Ecto neural progenitor cell (in vitro differentiated cells): ENCODE results near the gene CA9.
"Not testable (repeated sequence)": the region's sequence is repeated elsewhere in the genome, so short reads cannot be mapped to it uniquely, and the experiment has no call there.

Source experiments
- DNase-seq: peaks from one replicate; pipeline ENCODE4 v3.0.0-alpha.2; 2018; ENCODE audit warnings: low spot score

CA9 gene

DNA sequence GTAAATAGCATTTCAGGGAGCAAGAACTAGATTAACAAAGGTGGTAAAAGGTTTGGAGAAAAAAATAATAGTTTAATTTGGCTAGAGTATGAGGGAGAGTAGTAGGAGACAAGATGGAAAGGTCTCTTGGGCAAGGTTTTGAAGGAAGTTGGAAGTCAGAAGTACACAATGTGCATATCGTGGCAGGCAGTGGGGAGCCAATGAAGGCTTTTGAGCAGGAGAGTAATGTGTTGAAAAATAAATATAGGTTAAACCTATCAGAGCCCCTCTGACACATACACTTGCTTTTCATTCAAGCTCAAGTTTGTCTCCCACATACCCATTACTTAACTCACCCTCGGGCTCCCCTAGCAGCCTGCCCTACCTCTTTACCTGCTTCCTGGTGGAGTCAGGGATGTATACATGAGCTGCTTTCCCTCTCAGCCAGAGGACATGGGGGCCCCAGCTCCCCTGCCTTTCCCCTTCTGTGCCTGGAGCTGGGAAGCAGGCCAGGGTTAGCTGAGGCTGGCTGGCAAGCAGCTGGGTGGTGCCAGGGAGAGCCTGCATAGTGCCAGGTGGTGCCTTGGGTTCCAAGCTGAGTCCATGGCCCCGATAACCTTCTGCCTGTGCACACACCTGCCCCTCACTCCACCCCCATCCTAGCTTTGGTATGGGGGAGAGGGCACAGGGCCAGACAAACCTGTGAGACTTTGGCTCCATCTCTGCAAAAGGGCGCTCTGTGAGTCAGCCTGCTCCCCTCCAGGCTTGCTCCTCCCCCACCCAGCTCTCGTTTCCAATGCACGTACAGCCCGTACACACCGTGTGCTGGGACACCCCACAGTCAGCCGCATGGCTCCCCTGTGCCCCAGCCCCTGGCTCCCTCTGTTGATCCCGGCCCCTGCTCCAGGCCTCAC, at the start of gene CA9:
Gene CA9 (plus strand): TSS at position 797 of the 893 bp plus-strand sequence. CDS start 32 bp downstream, at position 829.
- DNase-seq, result no peak

DNA sequence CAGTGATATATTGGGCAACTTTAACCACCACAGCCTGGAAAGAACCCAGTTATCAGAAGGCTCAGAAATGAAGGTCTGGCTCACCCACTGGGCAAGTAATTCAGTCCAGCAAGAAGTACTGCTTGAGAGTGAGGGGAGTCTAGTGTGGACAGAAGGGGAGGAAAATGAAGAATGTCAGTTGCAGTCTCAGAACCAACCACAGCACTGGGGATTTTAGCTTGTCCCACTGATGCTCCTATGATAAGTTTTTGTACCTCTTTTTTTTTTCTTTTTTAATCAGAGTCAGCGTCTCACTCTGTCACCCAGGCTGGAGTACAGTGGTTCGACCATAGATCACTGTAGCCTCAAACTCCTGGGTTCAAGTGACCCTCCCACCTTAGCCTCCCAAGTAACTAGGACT, 46.2 kb upstream of the CA9 start:
- no peak for DNase-seq

DNA sequence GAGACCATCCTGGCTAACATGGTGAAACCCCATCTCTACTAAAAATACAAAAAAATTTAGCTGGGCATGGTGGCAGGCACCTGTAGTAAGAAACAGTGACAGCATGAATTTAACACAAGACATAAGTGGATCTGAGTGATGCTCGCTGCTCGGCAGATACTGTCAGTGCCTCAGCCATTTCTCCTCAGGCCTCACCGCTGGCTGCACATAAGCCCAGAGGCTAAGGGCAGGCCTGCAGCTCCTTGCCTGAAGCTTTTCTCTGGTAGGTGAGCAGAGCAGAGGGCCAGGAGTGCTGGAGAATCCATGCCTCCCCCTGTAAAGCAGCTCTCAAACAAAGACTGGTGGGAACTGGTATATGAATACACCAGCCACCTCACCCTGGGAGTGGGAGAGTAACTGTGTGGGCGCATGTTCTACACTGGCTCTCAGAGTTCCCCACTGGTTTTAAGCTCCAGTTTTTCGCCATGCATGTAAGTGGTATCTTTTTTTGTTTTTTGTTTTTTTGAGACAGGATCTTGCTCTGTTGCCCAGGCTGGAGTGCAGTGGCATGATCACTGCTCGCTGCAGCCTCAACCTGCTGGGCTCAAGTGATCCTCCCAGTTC, 45.2 kb upstream of the CA9 start:
- no peak for DNase-seq

DNA sequence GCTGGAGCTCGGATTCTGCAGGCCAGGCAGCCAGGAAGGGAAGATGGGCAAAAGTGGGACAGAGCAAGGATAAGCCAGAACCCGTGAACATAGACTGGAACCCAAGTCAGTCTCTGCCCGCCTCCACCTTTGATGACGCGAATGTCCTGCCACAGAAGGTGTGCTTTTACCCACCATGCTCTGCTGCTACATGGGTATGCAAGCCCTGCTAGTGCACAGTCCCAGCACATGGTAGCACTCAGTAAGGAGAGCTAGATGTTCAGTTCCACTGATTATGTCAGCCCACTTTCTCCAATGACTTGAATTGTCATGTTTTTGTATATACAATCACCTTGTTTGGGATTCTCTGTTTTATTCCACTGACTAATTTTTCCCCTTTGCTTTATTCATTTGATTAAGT, 44.1 kb upstream of the CA9 start:
- DNase-seq, result no peak

DNA sequence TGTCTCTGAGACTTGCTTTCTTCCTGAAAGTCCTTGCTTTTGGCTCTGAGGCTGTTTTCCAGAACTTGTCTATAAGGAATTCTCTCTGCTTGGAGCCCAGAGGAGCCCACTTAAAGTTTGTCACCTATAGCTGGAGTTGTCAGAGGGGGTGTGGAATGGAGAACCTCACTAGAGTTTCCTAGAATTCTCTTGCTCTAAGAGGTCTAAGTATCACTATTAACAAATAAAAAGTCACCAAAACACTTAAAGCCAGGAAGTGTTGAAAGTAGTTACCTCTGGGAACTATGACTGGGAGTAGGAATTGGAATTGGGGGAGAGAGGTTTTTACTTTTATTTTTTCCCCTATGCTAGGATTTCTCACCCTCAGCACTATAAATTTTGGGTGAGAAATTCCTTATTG, 38.0 kb upstream of the CA9 start:
- no peak for DNase-seq

DNA sequence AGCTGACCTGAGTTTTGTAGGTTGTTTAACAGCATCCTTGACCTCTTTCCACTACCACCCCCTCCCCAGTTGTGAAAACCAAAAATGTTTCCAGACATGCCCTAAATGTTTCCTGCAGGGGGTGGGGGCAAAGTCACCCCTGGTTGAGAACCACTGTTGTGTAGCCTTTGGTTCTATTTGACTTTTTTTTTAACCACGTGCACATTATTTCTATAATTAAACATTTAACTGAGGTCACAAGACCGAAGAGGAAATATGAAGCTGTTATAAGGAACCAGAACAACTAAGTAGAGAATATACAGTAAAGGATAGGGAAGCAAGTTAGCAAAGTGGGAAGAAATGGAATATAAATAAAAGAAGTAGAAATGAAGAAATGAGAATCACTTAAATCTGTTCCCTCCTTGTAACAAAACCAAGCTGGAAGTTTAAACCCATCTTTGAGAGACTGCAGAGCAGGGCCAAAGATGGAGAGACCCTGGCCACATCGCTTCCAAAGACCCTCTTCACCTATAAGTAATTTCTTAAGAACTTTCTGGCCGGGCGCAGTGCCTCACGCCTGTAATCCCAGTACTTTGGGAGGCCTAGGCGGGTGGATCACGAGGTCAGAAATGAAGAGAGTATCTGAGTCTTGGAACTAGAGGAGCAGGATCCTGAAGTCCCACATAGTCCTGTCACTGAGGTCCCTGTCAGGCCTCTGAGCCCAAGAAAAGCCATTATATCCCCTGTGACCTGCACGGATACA, 37.4 kb upstream of the CA9 start:
- no peak for DNase-seq

DNA sequence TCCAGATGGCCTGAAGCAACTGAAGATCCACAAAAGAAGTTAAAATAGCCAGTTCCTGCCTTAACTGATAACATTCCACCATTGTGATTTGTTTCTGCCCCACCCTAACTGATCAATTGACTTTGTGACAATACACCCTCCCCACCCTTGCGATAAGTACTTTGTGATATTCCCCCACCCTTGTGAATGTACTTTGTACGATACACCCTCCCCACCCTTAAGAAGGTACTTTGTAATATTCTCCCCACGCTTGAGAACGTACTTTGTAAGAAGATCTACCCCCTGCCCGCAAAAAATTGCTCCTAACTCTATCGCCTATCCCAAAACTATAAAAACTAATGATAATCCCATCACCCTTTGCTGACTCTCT, 36.9 kb upstream of the CA9 start:
- not testable (repeated sequence) for DNase-seq

DNA sequence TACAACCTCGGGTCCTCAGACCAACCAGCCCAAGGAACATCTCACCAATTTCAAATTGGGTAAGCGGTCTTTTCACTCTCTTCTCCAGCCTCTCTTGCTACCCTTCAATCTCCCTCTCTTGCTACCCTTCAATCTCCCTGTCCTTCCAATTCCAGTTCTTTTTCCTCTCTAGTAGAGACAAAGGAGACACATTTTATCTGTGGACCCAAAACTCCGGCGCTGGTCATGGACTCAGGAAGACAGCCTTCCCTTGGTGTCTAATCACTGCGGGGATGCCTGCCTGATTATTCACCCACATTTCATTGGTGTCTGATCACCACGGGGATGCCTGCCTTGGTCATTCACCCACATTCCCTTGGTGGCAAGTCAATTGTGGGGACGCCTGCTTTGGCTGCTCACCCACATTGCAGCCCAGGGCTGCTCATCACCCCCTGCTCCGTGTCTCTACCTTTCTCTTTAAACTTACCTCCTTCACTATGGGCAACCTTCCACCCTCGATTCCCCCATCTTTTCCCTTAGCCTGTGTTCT, 36.2 kb upstream of the CA9 start:
- not testable (repeated sequence) for DNase-seq

DNA sequence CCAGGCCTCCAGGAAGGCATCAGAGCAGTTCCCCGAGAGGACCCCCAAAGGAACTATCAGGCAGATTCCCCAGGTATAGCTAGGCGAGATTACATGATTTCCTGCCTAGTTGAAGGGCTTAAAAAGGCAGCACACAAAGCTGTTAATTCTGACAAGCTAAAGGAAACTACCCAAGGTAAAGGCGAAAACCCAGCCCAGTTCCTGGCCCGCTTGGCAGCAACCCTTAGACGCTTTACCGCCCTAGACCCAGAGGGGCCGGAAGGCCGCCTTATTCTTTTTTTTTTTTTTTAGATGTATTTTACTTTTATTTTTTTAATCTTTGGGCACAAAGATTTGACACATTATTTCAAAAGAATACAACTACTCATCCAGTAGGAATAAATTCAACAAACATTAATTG, 35.0 kb upstream of the CA9 start:
- DNase-seq, result not testable (repeated sequence)

DNA sequence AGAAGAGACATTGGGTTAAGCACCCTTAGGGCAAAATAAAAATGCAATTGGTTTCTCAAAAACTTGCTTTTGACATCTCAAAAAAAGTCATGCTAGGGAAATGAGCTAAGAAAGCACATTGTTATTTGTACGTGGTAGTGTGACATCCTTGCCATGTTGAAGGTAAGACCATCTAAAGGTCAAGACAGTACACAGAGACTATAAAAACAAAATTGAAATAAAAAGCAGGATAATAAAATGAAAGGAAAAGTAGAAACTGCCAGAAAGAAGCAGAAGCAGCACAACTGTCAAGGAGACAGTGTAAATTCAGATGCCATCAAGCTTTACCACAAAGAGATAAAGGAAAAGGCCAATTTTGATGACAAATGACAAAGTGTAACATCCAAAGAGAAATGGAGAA, 34.5 kb upstream of the CA9 start:
- not testable (repeated sequence) for DNase-seq

DNA sequence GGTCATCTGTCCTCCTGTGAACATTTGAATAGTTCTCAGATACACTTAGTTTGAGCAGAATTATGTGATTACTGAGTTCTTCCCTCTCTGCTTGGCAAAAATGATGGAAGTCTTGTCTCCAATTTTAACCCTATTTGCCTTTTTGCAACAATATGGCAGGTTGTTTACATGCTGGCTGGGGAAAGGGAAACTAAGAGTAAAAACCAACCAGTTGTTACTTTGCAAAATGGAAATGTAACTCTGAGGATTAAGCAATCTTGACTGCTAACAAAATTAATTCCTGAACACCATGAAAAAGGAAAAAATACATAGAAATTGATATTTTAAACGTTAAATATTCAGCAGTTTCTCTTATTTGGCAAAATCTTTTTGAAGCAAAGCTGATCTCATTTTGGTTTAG, 34.1 kb upstream of the CA9 start:
- no peak for DNase-seq

DNA sequence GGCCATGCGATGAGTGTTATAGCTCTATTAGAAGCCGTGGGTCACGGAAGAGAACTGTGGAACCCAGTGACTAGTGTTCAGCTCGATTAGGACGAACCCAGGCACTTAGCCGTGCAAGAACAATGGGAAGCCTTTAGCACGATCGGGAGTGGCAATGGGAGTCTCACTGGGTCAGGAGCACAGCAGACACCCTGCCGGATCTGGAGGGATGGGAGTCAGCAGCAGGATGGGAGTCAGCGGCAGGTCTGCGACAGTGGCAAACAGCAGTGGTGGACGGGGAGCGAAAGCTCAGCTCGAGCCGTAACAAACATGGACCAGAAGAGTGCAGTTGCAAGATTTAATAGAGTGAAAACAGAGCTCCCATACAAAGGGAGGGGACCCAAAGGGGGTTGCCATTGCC, 33.3 kb upstream of the CA9 start:
- DNase-seq, result not testable (repeated sequence)

DNA sequence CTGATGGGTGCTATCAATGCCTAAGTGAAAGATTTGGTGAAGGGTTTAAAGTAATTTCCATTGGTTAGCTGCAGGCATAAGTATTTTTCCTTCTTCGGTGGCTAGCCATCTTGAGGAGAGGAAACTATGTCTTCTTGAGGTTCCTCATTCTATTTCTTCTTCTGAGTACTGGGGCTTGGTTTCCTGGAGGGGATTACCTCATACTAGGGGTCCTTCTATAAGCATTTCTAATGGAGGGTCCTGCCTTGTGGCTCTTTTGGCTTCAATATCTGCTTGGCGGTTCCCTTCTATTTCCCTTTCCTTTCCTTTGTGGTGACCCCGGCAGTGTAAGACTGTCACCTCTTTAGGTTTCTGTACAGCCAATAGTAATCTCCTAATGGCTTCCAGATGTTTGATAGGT, 32.2 kb upstream of the CA9 start:
- not testable (repeated sequence) for DNase-seq

DNA sequence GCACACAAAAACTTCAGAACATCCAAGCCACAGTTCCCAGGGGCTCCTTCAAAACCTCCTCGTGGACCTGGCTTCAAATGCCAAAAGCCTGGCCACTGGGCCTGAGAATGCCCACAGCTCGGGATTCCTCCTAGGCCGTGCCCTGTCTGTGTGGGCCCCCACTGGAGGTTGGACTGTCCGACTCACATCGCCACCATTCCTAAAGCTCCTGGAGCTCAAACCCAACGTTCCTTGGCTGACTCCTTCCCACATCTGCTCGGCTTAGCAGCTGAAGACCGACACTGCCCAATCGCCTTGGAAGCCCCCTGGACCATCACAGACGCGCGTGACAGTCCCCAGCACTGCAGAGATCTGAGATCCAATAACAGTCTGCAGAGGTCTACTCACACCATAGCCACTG, 30.7 kb upstream of the CA9 start:
- no peak for DNase-seq

DNA sequence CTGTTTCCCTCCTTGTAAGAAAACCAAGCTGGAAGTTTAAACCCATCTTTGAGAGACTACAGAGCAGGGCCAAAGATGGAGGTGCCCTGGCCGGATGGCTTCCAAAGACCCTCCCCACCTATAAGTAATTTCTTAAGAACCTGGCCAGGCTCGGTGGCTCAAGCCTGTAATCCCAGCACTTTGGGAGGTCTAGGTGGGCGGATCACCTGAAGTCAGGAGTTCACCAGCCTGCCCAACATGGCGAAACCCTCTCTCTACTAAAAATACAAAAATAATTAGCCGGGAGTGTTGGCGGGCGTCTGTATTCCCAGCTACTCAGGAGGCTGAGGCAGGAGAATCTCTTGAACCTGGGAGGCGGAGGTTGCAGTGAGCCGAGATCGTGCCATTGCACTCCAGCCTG, 28.0 kb upstream of the CA9 start:
- not testable (repeated sequence) for DNase-seq

DNA sequence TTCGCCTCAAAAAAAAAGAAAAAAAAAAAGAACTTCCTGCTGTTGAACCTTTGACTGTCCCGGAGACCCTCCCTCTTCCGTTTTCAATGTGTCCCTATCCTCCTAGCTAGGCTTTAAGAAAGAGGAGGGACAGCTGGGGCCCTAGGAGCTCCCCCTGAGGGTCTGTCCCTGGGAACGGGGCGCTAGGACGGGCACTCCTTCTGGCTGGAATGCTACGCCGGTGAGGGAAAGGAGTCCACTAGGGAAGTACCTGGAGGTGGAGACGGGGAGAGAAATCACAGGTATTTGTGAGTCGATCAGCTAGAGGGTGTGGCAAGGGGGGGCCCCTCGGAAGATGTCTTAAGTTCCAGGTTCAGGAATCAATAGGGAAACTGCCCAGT, 27.6 kb upstream of the CA9 start:
- peak; percentile 73 for DNase-seq

DNA sequence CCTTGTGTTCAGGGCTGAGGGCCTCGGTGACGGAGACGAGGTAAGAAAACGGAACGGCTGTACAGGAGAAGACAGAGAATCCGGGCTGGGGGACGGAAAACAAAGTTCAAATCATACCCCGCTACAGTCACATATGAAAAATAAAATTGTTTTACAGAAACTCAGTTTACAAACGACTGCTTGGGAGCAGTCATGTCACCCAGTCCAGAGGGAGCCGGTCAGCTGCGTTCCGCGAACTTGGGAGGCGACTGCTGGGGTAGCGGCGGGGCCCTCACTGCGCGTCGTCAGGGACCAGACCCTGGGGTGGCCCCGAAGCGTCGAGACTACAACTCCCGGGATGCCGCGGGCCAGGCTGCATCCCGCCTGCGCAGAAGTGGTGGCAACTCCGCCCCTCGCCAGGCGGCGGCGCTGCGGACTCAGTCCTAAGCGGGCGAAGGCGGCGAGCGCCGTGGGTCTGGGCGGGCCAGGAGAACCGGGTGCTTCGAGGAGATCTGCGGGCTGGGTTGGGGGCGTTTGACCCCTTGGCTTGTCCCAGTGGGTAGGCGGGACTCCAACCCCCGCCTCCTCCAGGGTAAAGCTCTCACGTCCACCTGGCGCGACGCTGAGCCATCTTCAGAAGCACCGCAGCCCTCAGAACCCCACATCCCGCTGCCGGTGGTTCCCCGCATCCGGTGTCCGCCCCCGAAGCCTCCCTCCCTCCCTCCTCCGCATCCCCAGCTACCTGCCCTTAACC, 27.0 kb upstream of the CA9 start:
- peak; percentile 95 for DNase-seq

DNA sequence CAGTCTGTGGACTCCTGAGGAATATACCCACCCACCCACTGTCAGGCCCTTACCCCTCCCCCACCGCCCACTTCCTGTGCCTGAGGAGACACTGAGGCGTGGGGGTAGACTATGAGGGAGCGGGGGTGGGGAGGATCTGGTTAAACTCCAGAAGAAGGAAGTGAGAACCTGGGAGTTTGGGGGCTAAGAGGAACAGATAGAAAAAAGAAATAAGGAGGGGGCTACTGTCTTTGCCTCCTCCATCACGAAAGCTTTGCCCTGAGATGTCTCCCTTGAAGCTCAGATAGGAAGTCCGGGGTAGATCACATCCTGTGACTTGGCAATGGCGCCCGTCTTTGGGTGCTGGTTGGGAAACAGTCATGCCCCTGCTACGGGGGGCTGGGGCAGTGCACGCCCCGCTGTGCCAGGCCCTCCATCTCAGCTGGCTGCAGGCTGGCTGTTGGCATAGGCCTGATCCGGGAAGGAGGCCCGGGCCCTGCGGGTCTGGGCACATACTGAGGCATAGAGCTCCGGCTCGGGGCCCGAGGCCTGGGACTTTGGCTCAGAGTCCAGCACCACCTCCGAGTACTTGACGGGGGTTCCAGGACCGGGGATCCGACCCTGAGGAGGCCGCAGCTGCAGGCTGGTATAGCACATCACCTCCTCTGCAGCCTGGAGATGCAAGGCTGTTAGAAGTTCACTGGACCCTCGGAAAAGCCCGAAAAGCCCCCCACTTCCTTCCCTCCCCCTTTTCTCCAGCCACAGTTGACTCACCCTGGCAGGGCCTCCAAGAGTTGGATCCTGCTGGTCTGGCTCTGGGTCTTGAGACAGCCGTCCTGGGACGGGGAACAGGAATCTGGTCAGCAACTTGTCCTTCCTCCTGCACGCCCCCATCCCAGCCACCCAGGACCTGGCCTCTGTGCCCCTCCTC, 24.0 kb upstream of the CA9 start:
- no peak for DNase-seq

DNA sequence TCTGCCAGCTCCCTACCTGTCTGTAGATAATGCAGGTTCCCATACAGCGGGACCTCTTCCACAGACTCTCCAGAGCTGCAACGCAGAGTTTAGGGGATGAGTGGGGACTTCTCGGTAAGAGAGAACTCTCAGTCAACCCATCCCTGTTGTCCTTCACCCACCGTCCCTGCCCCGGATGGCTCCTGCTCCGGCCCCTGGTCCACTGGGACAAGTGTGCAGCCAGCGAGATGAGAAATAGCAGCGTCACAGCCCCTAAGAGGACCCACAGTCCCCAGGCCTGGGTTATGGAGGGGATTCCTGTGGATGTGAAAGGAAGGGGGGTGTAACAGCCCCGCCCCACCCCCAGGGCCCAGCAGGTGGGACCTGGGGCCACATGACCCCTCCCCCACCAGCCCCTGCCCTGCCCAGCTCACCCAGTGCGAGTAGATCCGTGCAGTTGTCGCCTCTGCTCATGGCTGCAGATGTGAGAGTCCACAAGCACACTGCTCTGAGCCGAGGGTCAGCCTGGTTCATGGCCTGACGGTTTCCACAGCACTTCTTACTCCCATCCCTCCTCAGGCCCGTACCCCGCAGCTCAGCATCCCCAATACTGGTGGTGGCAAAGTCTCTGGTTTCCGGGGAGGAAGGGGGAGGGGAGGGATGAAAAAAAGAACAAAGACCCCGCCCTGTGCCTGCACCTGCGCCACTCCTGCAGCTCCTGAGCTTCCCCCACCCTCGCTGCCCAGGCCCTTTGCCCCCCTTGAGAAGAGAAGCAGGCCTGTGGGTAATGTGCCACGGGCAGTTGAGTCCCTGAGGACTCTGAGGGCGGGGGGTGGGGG, 23.2 kb upstream of the CA9 start, which contains the start of gene SIT1:
Gene SIT1 (minus strand): TSS at position 591 of the 818 bp plus-strand sequence. CDS start 78 bp downstream, at position 513.
- DNase-seq, result no peak
